ENCODE results near the gene RABAC1. TPM values are rescaled to one million over a fixed set of nuclear protein-coding genes. Genes with fewer than 3 reads are reported as not detected.

The RABAC1 gene
- total and polyA plus RNA-seq, 9 of the 15 experiments (the other 6 are each of a cell fraction or from before 2014, with no cell fraction given) = 2.4 to 28.1 (median 9.3) TPM

DNA sequence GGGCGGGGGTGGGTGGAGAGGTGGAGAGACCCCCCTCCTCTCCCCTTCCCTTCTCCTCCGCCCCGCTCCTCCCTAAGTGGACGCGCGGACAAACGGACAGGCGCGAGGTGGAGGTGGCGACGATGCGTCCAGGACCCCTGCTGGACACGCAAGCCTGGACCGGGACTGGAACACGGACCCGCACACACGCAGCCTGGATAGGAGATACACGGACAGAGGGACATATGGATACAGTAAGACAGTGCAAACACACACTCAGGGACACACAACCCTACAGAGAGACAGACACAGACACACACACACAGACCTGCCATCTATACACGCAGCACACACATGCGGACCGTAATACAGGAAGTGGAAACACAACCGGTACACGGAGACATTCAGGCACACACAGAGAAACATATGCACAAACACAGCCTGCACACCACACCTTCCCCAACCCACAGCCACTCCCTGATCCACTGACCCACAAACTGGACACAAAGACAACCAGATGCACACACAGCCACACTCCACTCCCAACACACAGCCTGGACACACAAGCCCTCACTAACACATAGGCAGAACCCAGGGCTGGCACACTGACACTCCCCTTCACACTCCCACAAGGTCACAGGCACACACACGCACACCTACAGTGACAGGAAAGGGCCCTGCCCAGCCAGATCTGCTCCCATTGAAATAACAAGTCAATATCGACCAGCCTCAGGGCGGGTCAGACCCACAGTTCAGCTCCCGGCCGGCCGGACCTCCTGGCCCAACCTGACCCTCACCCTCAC lies 30.2 kb downstream of the RABAC1 start (continued):
- TF ChIP-seq, protein P1, sequence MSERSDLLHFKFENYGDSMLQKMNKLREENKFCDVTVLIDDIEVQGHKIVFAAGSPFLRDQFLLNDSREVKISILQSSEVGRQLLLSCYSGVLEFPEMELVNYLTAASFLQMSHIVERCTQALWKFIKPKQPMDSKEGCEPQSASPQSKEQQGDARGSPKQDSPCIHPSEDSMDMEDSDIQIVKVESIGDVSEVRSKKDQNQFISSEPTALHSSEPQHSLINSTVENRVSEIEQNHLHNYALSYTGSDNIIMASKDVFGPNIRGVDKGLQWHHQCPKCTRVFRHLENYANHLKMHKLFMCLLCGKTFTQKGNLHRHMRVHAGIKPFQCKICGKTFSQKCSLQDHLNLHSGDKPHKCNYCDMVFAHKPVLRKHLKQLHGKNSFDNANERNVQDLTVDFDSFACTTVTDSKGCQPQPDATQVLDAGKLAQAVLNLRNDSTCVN (CRISPR knock-in tag; IDR thresholded peaks at IDR 0.05) = peak; percentile 83; the same call in 1 of the 2 replicates
- TF ChIP-seq MCM7 (IDR thresholded peaks at IDR 0.05) (no peak), ZFP36 (IDR thresholded peaks at IDR 0.05; ENCODE audit: low read depth, low read length, partially characterized antibody) (peak; percentile 15), MAFG (tag; conservative IDR thresholded peaks at IDR 0.05) (no peak), MCM5 (IDR thresholded peaks at IDR 0.05; ENCODE audit: low read depth) (no peak), MCM3 (IDR thresholded peaks at IDR 0.05) (no peak; the same call in 1 of the 2 replicates), TBL1XR1 (IDR thresholded peaks at IDR 0.05; ENCODE audit: low read length in 2 of 2) (no peak), KAT8 (IDR thresholded peaks at IDR 0.05; ENCODE audit: low read depth) (no peak), CBX2 (IDR thresholded peaks at IDR 0.05; ENCODE audit: insufficient read depth, low read length, poor library complexity, severe bottlenecking) (no peak), ZNF584 (CRISPR knock-in tag; IDR thresholded peaks at IDR 0.05; ENCODE audit: low read depth) (no peak), ZFPM2 (CRISPR knock-in tag; IDR thresholded peaks at IDR 0.05) (0 out of 2 replicates have a peak, but pooled peaks have one; percentile 44), RBM15 (IDR thresholded peaks at IDR 0.05; ENCODE audit: insufficient read depth, low read length) (no peak), SP1 (CRISPR knock-in tag; IDR thresholded peaks at IDR 0.05) (no peak), BRD9 (IDR thresholded peaks at IDR 0.05; ENCODE audit: low read depth, partially characterized antibody) (peak; percentile 84), ZNF785 (CRISPR knock-in tag; IDR thresholded peaks at IDR 0.05) (no peak), FOXK1 (CRISPR knock-in tag; IDR thresholded peaks at IDR 0.05; ENCODE audit: borderline replicate concordance) (peak; percentile 82; the same call in 1 of the 2 replicates), MAFF (IDR thresholded peaks at IDR 0.05; ENCODE audit: low read length) (no peak), ZNF780A (CRISPR knock-in tag; IDR thresholded peaks at IDR 0.05) (no peak), SREBF1 (IDR thresholded peaks at IDR 0.05; ENCODE audit: borderline replicate concordance, low read depth, low read length) (no peak), ZNF212 (CRISPR knock-in tag; IDR thresholded peaks at IDR 0.05) (no peak), ZFP30 (CRISPR knock-in tag; IDR thresholded peaks at IDR 0.05; ENCODE audit: borderline replicate concordance) (no peak), SMC3 (conservative IDR thresholded peaks at IDR 0.05; ENCODE audit: insufficient read depth, low read depth, low read length) (no peak), RBM25 (IDR thresholded peaks at IDR 0.05; ENCODE audit: low read depth, low read length, severe bottlenecking) (no peak)
- TF ChIP-seq, protein P2, sequence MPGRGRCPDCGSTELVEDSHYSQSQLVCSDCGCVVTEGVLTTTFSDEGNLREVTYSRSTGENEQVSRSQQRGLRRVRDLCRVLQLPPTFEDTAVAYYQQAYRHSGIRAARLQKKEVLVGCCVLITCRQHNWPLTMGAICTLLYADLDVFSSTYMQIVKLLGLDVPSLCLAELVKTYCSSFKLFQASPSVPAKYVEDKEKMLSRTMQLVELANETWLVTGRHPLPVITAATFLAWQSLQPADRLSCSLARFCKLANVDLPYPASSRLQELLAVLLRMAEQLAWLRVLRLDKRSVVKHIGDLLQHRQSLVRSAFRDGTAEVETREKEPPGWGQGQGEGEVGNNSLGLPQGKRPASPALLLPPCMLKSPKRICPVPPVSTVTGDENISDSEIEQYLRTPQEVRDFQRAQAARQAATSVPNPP (IDR thresholded peaks at IDR 0.05; ENCODE audit: borderline replicate concordance, insufficient read depth, insufficient read length) = no peak
- TF ChIP-seq, protein P3, sequence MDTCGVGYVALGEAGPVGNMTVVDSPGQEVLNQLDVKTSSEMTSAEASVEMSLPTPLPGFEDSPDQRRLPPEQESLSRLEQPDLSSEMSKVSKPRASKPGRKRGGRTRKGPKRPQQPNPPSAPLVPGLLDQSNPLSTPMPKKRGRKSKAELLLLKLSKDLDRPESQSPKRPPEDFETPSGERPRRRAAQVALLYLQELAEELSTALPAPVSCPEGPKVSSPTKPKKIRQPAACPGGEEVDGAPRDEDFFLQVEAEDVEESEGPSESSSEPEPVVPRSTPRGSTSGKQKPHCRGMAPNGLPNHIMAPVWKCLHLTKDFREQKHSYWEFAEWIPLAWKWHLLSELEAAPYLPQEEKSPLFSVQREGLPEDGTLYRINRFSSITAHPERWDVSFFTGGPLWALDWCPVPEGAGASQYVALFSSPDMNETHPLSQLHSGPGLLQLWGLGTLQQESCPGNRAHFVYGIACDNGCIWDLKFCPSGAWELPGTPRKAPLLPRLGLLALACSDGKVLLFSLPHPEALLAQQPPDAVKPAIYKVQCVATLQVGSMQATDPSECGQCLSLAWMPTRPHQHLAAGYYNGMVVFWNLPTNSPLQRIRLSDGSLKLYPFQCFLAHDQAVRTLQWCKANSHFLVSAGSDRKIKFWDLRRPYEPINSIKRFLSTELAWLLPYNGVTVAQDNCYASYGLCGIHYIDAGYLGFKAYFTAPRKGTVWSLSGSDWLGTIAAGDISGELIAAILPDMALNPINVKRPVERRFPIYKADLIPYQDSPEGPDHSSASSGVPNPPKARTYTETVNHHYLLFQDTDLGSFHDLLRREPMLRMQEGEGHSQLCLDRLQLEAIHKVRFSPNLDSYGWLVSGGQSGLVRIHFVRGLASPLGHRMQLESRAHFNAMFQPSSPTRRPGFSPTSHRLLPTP (IDR thresholded peaks at IDR 0.05; ENCODE audit: borderline replicate concordance, extremely low read depth, insufficient read length) = no peak
